HepG2 (cell line): ENCODE results near the gene HNRNPR. TPM values are rescaled to one million over a fixed set of nuclear protein-coding genes. Genes with fewer than 3 reads are reported as not detected.

Source experiments
- CAMTA2 ChIP-seq: sonication (generic); formaldehyde crosslinking; IDR thresholded peaks from 2 replicates; pipeline ENCODE4 v1.4.0; 2020; ENCODE audit warnings: mild to moderate bottlenecking, missing genetic modification reagents, borderline replicate concordance
- CHD2 ChIP-seq: IDR thresholded peaks from 2 replicates; pipeline ENCODE4 v1.6.1; 2011; ENCODE audit warnings: low read depth, low read length, improper control_type of control experiment
- DMAP1 ChIP-seq: IDR thresholded peaks from 2 replicates; pipeline ENCODE4 v1.6.1; 2016
- MAFF ChIP-seq: IDR thresholded peaks from 2 replicates; pipeline ENCODE4 v1.6.1; 2011; ENCODE audit warnings: low read depth, low read length, improper control_type of control experiment
- NFE2L1 ChIP-seq: sonication (generic); formaldehyde crosslinking; IDR thresholded peaks from 2 replicates; pipeline ENCODE4 v1.4.0; 2020; ENCODE audit warnings: missing genetic modification reagents, mild to moderate bottlenecking, borderline replicate concordance
- RFX1 ChIP-seq: fragments of 450-650 bp; IDR thresholded peaks from 2 replicates; pipeline ENCODE4 v1.6.1; 2017
- SOX6 ChIP-seq, 2 experiments: fragments of 450-650 bp in 1 of 2; sonication (generic) in 1 of 2; formaldehyde crosslinking in 1 of 2; IDR thresholded peaks; 2 replicates each; pipeline versions ENCODE4 v1.4.0 to v1.6.1; 2017 to 2020; ENCODE audit warnings: antibody characterized with exemption in 1 of 2, mild to moderate bottlenecking in 1 of 2, missing genetic modification reagents in 1 of 2
- THAP11 ChIP-seq: IDR thresholded peaks from 2 replicates; pipeline ENCODE4 v1.6.1; 2016; ENCODE audit warnings: missing biosample characterization, missing genetic modification reagents
- ZFYVE20 ChIP-seq: sonication (generic); formaldehyde crosslinking; IDR thresholded peaks from 2 replicates; pipeline ENCODE4 v1.8.0; 2023; ENCODE audit warnings: low read depth, mild to moderate bottlenecking, moderate library complexity, missing genetic modification reagents, borderline replicate concordance
- ZKSCAN5 ChIP-seq: sonication (generic); formaldehyde crosslinking; IDR thresholded peaks from 2 replicates; pipeline ENCODE4 v1.5.1; 2020; ENCODE audit warnings: mild to moderate bottlenecking, missing genetic modification reagents
- polyA plus RNA-seq, 8 experiments: library from polyadenylated mRNA; depleted of rRNA in 3 of 8; stranded (reverse) in 7 of 8; unstranded in 1 of 8; fragments of >200 nt; fragmentation: Illumina TruSeq in 4 of 8; extraction: Trizol in 4 of 8; gene quantifications; 2 replicates each; pipeline versions ENCODE4 v1.2.1 to v1.2.3, GENCODE V29; 2011 to 2016; ENCODE audit warnings: low read depth in 4 of 8, missing spikeins in 1 of 8, mixed read lengths in 1 of 8; ENCODE audit not compliant: insufficient read depth in 1 of 8
- total RNA-seq, 5 experiments: library from RNA; depleted of rRNA; stranded (reverse); fragments of >200 nt; fragmentation: Illumina TruSeq; extraction: Trizol; gene quantifications; 2 replicates each; pipeline ENCODE4 v1.2.3, GENCODE V29; 2016; ENCODE audit warnings: low read depth in 1 of 5
- TF ChIP-seq, protein P1 (sequence below): IDR thresholded peaks from 2 replicates; pipeline ENCODE4 v1.6.1; 2012; ENCODE audit warnings: low read depth, low read length, improper control_type of control experiment
- TF ChIP-seq, protein P2 (sequence below): sonication (generic); formaldehyde crosslinking; IDR thresholded peaks from 2 replicates; pipeline ENCODE4 v1.4.0; 2020; ENCODE audit warnings: missing genetic modification reagents, borderline replicate concordance
- TF ChIP-seq, protein P3 (sequence below): sonication (generic); IDR thresholded peaks from 2 replicates; pipeline ENCODE4 v1.6.1; 2016; ENCODE audit warnings: low read depth, borderline replicate concordance
- TF ChIP-seq, protein P4 (sequence below): sonication (generic); formaldehyde crosslinking; IDR thresholded peaks from 2 replicates; pipeline ENCODE4 v1.4.0; 2020; ENCODE audit warnings: missing genetic modification reagents, borderline replicate concordance
- TF ChIP-seq, protein P5 (sequence below): sonication (generic); formaldehyde crosslinking; IDR thresholded peaks from 2 replicates; pipeline ENCODE4 v1.8.0; 2023; ENCODE audit warnings: mild to moderate bottlenecking, missing genetic modification reagents
- TF ChIP-seq, protein P6 (sequence below): sonication (generic); formaldehyde crosslinking; IDR thresholded peaks from 2 replicates; pipeline ENCODE4 v1.4.0; 2020; ENCODE audit warnings: missing genetic modification reagents, borderline replicate concordance

Gene HNRNPR
- total and polyA plus RNA-seq, 2 of the 13 experiments (the other 11 are each of a cell fraction or from before 2014, with no cell fraction given), result 133 to 216 TPM

DNA sequence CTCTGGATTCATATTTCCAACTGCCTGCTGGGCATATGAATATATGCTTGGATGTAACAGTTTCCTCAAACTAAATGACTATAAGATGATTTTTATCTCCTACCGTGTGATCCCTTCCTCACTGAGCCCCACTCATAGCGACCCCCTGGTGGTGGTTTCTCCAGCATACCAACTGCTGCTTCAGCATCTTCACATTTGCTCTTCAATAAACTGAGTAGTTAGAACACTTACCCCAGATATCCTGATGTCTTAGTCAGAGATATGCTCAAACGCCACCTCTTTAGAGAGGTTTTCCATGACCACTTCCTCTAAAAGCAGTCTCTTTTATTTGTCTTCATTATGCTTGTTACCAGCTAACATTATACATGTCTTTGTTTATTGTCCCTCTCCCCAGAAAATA, 10.2 kb upstream of the HNRNPR start (continued):
- TF ChIP-seq, protein P1, sequence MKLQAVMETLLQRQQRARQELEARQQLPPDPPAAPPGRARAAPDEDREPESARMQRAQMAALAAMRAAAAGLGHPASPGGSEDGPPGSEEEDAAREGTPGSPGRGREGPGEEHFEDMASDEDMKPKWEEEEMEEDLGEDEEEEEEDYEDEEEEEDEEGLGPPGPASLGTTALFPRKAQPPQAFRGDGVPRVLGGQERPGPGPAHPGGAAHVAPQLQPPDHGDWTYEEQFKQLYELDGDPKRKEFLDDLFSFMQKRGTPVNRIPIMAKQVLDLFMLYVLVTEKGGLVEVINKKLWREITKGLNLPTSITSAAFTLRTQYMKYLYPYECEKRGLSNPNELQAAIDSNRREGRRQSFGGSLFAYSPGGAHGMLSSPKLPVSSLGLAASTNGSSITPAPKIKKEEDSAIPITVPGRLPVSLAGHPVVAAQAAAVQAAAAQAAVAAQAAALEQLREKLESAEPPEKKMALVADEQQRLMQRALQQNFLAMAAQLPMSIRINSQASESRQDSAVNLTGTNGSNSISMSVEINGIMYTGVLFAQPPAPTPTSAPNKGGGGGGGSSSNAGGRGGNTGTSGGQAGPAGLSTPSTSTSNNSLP, result no peak
- no peak for TF ChIP-seq CAMTA2 (CRISPR knock-in tag)
- no peak for TF ChIP-seq ZFYVE20 (CRISPR knock-in tag)
- TF ChIP-seq, protein P2, sequence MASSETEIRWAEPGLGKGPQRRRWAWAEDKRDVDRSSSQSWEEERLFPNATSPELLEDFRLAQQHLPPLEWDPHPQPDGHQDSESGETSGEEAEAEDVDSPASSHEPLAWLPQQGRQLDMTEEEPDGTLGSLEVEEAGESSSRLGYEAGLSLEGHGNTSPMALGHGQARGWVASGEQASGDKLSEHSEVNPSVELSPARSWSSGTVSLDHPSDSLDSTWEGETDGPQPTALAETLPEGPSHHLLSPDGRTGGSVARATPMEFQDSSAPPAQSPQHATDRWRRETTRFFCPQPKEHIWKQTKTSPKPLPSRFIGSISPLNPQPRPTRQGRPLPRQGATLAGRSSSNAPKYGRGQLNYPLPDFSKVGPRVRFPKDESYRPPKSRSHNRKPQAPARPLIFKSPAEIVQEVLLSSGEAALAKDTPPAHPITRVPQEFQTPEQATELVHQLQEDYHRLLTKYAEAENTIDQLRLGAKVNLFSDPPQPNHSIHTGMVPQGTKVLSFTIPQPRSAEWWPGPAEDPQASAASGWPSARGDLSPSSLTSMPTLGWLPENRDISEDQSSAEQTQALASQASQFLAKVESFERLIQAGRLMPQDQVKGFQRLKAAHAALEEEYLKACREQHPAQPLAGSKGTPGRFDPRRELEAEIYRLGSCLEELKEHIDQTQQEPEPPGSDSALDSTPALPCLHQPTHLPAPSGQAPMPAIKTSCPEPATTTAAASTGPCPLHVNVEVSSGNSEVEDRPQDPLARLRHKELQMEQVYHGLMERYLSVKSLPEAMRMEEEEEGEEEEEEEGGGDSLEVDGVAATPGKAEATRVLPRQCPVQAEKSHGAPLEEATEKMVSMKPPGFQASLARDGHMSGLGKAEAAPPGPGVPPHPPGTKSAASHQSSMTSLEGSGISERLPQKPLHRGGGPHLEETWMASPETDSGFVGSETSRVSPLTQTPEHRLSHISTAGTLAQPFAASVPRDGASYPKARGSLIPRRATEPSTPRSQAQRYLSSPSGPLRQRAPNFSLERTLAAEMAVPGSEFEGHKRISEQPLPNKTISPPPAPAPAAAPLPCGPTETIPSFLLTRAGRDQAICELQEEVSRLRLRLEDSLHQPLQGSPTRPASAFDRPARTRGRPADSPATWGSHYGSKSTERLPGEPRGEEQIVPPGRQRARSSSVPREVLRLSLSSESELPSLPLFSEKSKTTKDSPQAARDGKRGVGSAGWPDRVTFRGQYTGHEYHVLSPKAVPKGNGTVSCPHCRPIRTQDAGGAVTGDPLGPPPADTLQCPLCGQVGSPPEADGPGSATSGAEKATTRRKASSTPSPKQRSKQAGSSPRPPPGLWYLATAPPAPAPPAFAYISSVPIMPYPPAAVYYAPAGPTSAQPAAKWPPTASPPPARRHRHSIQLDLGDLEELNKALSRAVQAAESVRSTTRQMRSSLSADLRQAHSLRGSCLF (CRISPR knock-in tag), result no peak
- no peak for TF ChIP-seq SOX6 (IDR thresholded peaks at IDR 0.05)
- no peak for TF ChIP-seq SOX6 (CRISPR knock-in tag; IDR thresholded peaks at IDR 0.05)
- TF ChIP-seq DMAP1, result no peak
- TF ChIP-seq, protein P3, sequence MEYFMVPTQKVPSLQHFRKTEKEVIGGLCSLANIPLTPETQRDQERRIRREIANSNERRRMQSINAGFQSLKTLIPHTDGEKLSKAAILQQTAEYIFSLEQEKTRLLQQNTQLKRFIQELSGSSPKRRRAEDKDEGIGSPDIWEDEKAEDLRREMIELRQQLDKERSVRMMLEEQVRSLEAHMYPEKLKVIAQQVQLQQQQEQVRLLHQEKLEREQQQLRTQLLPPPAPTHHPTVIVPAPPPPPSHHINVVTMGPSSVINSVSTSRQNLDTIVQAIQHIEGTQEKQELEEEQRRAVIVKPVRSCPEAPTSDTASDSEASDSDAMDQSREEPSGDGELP, result no peak
- no peak for TF ChIP-seq CHD2
- TF ChIP-seq, protein P4, sequence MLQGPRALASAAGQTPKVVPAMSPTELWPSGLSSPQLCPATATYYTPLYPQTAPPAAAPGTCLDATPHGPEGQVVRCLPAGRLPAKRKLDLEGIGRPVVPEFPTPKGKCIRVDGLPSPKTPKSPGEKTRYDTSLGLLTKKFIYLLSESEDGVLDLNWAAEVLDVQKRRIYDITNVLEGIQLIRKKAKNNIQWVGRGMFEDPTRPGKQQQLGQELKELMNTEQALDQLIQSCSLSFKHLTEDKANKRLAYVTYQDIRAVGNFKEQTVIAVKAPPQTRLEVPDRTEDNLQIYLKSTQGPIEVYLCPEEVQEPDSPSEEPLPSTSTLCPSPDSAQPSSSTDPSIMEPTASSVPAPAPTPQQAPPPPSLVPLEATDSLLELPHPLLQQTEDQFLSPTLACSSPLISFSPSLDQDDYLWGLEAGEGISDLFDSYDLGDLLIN (CRISPR knock-in tag), result no peak
- TF ChIP-seq ZKSCAN5, result no peak
- TF ChIP-seq, protein P5, sequence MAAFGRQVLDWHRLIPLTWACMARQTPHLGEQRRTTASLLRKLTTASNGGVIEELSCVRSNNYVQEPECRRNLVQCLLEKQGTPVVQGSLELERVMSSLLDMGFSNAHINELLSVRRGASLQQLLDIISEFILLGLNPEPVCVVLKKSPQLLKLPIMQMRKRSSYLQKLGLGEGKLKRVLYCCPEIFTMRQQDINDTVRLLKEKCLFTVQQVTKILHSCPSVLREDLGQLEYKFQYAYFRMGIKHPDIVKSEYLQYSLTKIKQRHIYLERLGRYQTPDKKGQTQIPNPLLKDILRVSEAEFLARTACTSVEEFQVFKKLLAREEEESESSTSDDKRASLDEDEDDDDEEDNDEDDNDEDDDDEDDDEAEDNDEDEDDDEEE (CRISPR knock-in tag), result no peak
- peak; percentile 39; the same call in 1 of the 2 replicates for TF ChIP-seq MAFF
- no peak for TF ChIP-seq THAP11 (CRISPR knock-in tag)
- TF ChIP-seq RFX1, result no peak
- no peak for TF ChIP-seq NFE2L1
- TF ChIP-seq, protein P6, sequence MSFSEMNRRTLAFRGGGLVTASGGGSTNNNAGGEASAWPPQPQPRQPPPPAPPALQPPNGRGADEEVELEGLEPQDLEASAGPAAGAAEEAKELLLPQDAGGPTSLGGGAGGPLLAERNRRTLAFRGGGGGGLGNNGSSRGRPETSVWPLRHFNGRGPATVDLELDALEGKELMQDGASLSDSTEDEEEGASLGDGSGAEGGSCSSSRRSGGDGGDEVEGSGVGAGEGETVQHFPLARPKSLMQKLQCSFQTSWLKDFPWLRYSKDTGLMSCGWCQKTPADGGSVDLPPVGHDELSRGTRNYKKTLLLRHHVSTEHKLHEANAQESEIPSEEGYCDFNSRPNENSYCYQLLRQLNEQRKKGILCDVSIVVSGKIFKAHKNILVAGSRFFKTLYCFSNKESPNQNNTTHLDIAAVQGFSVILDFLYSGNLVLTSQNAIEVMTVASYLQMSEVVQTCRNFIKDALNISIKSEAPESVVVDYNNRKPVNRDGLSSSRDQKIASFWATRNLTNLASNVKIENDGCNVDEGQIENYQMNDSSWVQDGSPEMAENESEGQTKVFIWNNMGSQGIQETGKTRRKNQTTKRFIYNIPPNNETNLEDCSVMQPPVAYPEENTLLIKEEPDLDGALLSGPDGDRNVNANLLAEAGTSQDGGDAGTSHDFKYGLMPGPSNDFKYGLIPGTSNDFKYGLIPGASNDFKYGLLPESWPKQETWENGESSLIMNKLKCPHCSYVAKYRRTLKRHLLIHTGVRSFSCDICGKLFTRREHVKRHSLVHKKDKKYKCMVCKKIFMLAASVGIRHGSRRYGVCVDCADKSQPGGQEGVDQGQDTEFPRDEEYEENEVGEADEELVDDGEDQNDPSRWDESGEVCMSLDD (CRISPR knock-in tag), result no peak
